Gastroesophageal sphincter (tissue), 4 donors: ENCODE measurements around the gene SURF2. TPM values are rescaled to one million over a fixed set of nuclear protein-coding genes. Genes with fewer than 3 reads are reported as not detected.
"Not testable (repeated sequence)": the region's sequence is repeated elsewhere in the genome, so short reads cannot be mapped to it uniquely, and the experiment has no call there.

ENCODE experiments used
- ATAC-seq: fragments of 150-250 bp; one replicate; pipeline ENCODE4 v1.9.1; 2016; ENCODE audit warnings: mild to moderate bottlenecking, moderate library complexity
- H3K27ac ChIP-seq, 4 donors: fragments of 200-600 bp; sonication (generic) in 3 of 4; 1 replicate in 3 of 4; 2 replicates in 1 of 4; pipeline ENCODE4 v1.5.1; 2016 to 2019
- H3K27me3 ChIP-seq: fragments of 200-600 bp; sonication (generic); one replicate; pipeline ENCODE4 v1.5.1; 2019
- H3K36me3 ChIP-seq, 2 donors: fragments of 200-600 bp; sonication (generic); one replicate each; pipeline ENCODE4 v1.5.1; 2019; ENCODE audit warnings: control low read depth in 1 of 2
- H3K4me1 ChIP-seq, 3 donors: fragments of 200-600 bp; sonication (generic); 1 replicate in 2 of 3; 2 replicates in 1 of 3; pipeline ENCODE4 v1.5.1; 2016 to 2019; ENCODE audit warnings: control low read depth in 2 of 3
- H3K4me3 ChIP-seq, 2 donors: fragments of 200-600 bp; sonication (generic); one replicate each; pipeline ENCODE4 v1.5.1; 2019; ENCODE audit warnings: mild to moderate bottlenecking in 1 of 2, moderate library complexity in 1 of 2
- H3K9me3 ChIP-seq, 3 donors: fragments of 200-600 bp; sonication (generic); one replicate each; pipeline ENCODE4 v1.5.1; 2017 to 2019; ENCODE audit warnings: control low read depth in 2 of 3
- CTCF ChIP-seq, 4 experiments: fragments of 200-600 bp in 2 of 4; fragments of 450-650 bp in 2 of 4; sonication (generic) in 1 of 4; IDR thresholded peaks; one replicate each; pipeline ENCODE4 v1.5.1; 2017 to 2019; ENCODE audit warnings: antibody characterized with exemption in 4 of 4, mild to moderate bottlenecking in 2 of 4, moderate library complexity in 2 of 4
- EP300 ChIP-seq: sonication (generic); formaldehyde crosslinking; IDR thresholded peaks from one replicate; pipeline ENCODE4 v1.6.1; 2017; ENCODE audit warnings: antibody characterized with exemption, mild to moderate bottlenecking
- POLR2A ChIP-seq, 2 donors: fragments of 450-650 bp; IDR thresholded peaks; one replicate each; pipeline ENCODE4 v1.6.1; 2017; ENCODE audit warnings: antibody characterized with exemption in 2 of 2, mild to moderate bottlenecking in 2 of 2, moderate library complexity in 1 of 2
- POLR2AphosphoS5 ChIP-seq: sonication (generic); formaldehyde crosslinking; IDR thresholded peaks from one replicate; pipeline ENCODE4 v1.6.1; 2017; ENCODE audit warnings: antibody characterized with exemption
- WGBS, 2 donors: methylation state at CpG; one replicate each; pipeline ENCODE4 v1.1.5; 2018; ENCODE audit warnings: low coverage in 1 of 2; 5-methylcytosine and 5-hydroxymethylcytosine counted together
- total RNA-seq, 4 donors: library from RNA; depleted of rRNA; stranded (reverse); fragments of >200 nt; gene quantifications; one replicate each; pipeline ENCODE4 v1.1.0, GENCODE V29; 2016

SURF2 gene
- total RNA-seq, 4 donors from 2014 or later = 11.2 to 16.3 (median 15.3) TPM

GRCh38 chr9:133327834-133328484, 28.4 kb upstream of the SURF2 start:
- no peaks in the 10 kb centered on the region for H3K9me3 ChIP-seq
- TF ChIP-seq EP300 = no peak
- no peak for TF ChIP-seq POLR2AphosphoS5
- TF ChIP-seq CTCF (IDR thresholded peaks at IDR 0.05) = no peak
- no peak for TF ChIP-seq POLR2A (IDR thresholded peaks at IDR 0.05)
- 84 to 88% methylated on average over 5 to 6 of the region's 10 CpGs for WGBS, 2 donors
- peaks cover 0 to 31% of the 10 kb centered on the region in 2 donors for H3K36me3 ChIP-seq
- ATAC-seq = no peak
- no peak overlapping the region for H3K4me3 ChIP-seq
- no peak overlapping the region for H3K27ac ChIP-seq
- no peaks in the 10 kb centered on the region for H3K27me3 ChIP-seq
- peaks cover 0 to under 1% (median 0%) of the 10 kb centered on the region in 3 donors for H3K4me1 ChIP-seq

DNA sequence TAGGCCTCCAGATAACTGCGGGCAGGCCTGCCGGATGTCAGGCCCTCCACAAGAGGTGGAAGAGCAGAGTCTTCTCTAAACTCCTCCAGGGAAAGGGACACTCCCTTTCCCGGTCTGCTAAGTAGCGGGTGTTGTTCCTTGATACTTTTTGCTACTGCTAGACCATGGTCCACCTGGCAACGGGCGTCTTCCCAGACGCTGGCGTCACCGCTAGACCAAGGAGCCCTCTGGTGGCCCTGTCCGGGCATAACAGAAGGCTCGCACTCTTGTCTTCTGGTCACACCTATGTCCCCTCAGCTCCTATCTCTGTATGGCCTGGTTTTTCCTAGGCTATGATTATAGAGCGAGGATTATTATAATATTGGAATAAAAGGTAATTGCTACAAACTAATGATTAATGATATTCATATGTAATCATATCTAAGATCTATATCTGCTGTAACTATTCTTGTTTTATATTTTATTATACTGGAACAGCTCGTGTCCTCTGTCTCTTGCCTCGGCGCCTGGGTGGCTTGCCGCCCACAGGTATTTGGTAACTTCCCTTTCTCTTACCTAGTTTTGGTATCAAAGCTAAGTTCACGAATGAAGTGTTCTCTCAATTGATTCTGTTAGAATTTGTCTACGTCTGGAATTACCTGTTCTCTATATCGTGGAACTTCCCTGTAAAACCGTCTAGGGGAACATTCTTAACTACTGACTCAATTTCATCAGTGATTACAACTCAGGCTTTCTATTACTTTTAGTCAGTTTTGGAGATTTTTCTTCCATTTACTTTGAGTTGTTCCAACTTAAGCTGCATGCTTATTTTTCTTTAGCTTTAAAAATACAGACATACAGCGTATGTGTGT, 26.8 kb upstream of the SURF2 start:
- H3K9me3 ChIP-seq, ATAC-seq, H3K27ac ChIP-seq, H3K4me3 ChIP-seq, H3K27me3 ChIP-seq: not testable (repeated sequence)
- Histone ChIP-seq H3K4me1 (peaks cover 0 to 16% (median 7%) of the 10 kb centered on the region in 3 donors), H3K36me3 (peaks cover 0 to 47% of the 10 kb centered on the region in 2 donors)
- TF ChIP-seq CTCF (IDR thresholded peaks at IDR 0.05) = peak in 3 of 4 experiments; percentile 39 to 65 (median 62)
- WGBS, 2 donors = 62 to 70% methylated on average over 13 to 15 of the region's 21 CpGs

DNA sequence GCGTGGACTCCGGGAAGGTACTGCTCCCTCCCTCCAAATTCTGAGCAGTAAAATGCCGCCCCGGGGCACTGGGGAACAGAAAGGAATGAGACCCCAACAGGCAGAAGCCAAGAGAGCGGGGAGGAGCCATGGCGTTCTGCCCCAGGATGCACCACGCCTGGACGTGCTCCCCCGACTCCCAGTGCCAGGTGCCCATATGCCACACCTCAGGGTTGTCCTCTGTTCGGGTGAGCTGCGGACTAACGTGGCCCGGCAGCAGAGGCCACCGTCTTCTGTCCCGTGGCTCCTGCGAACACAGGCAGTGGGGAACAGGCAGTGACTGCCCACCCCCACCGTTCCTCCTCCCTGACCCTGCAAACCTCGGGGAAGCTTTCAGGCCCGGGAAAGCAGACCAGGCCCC, 25.1 kb upstream of the SURF2 start:
- ATAC-seq = no peak
- H3K27ac ChIP-seq = no peak overlapping the region
- H3K4me1 ChIP-seq = peaks cover 4 to 28% (median 14%) of the 10 kb centered on the region in 3 donors
- no peak for TF ChIP-seq POLR2A (IDR thresholded peaks at IDR 0.05)
- TF ChIP-seq CTCF (IDR thresholded peaks at IDR 0.05) = no peak
- TF ChIP-seq POLR2AphosphoS5 = no peak
- TF ChIP-seq EP300 = no peak
- H3K9me3 ChIP-seq = no peaks in the 10 kb centered on the region
- peaks cover 0 to 48% of the 10 kb centered on the region in 2 donors for H3K36me3 ChIP-seq
- WGBS, 2 donors = 70 to 82% methylated on average over 2 to 11 of the region's 19 CpGs
- no peak overlapping the region for H3K4me3 ChIP-seq
- H3K27me3 ChIP-seq = no peaks in the 10 kb centered on the region

- TF ChIP-seq POLR2A (IDR thresholded peaks at IDR 0.05) (no peak), CTCF (IDR thresholded peaks at IDR 0.05) (no peak), EP300 (no peak), POLR2AphosphoS5 (no peak)
- Histone ChIP-seq H3K27me3 (no peaks in the 10 kb centered on the region), H3K36me3 (peaks cover 0 to 48% of the 10 kb centered on the region in 2 donors), H3K9me3 (no peaks in the 10 kb centered on the region), H3K4me3 (no peak overlapping the region), H3K4me1 (peaks cover 4 to 34% (median 19%) of the 10 kb centered on the region in 3 donors), H3K27ac (no peak overlapping the region)
- 96% methylated on average over 21 of the region's 57 CpGs; no CpG with 5 or more reads in 1 of the 2 donors for WGBS, 2 donors
- no peak for ATAC-seq
Observed at GRCh38 chr9:133331641-133332380, 24.5 kb upstream of the SURF2 start.
